NOMO-1 treated with dmso at 0.1 percent for 144 hours (cell line): ENCODE results near the gene NUDC.

Experiments
- DNase-seq: peaks from one replicate; lab custom pipeline; 2025; ENCODE audit not compliant: unreplicated experiment; lab: John Stamatoyannopoulos, UW

NUDC gene

GRCh38 chr1:26950602-26951001 lies 29.1 kb downstream of the NUDC start:
- no peak for DNase-seq

- DNase-seq: no peak
Observed at GRCh38 chr1:26951216-26951615, 29.7 kb downstream of the NUDC start.

DNA sequence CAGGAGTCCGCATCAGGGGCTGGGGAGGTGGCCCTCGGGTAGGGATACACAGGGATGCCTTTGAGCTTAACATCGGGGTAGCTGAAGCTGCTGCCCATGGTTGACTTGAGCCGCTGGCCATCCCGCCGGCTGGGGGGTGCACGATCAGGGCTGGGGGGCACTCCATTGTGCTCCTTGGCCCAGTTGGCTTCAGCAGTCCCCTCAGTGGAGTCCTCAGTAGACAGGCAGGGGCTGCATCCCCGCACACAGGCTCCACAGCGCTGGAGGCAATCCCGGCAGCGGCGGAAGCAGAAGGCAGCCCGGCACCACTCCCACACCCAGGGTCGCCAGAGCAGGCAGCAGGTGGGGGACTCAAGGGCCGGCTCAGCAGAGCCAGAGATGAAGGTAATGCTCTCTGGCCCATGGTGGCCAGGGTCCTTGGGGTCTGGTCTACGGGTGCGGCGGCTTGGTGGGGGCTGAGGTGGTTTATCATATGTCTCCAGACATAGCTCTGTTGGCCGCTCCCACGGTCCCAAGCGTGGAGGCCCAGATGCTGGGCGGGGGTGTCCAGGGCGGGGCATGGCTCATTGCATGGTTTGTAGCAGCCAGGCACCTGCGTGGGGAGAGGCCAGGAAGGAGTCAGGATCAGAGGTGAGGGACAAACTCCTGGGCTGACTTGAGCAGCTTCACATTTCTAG lies 30.4 kb downstream of the NUDC start:
- no peak for DNase-seq

GRCh38 chr1:26953374-26953773 lies 31.8 kb downstream of the NUDC start:
- no peak for DNase-seq

DNA sequence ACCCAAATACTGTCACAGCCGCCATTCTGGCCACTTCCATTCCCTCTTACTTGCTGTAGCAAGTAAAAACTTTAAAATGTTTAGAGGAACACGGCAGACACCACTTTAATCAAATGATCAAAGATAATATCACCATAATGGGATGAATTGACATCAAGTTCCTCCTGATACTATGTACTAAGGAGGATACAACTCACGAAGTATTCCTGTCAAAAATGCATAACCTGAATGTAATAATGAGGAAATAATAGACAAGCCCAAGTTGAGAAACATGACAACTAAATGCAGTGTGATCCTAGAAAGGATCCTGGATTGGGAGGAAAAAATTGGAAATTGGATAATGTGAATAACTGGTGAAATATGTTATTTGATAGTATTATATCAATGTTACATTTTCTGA lies 34.8 kb downstream of the NUDC start:
- no peak for DNase-seq

- no peak for DNase-seq
Observed at GRCh38 chr1:26957306-26957705, 35.8 kb downstream of the NUDC start.

- no peak for DNase-seq
Observed at GRCh38 chr1:26959270-26959669, 37.7 kb downstream of the NUDC start.

DNA sequence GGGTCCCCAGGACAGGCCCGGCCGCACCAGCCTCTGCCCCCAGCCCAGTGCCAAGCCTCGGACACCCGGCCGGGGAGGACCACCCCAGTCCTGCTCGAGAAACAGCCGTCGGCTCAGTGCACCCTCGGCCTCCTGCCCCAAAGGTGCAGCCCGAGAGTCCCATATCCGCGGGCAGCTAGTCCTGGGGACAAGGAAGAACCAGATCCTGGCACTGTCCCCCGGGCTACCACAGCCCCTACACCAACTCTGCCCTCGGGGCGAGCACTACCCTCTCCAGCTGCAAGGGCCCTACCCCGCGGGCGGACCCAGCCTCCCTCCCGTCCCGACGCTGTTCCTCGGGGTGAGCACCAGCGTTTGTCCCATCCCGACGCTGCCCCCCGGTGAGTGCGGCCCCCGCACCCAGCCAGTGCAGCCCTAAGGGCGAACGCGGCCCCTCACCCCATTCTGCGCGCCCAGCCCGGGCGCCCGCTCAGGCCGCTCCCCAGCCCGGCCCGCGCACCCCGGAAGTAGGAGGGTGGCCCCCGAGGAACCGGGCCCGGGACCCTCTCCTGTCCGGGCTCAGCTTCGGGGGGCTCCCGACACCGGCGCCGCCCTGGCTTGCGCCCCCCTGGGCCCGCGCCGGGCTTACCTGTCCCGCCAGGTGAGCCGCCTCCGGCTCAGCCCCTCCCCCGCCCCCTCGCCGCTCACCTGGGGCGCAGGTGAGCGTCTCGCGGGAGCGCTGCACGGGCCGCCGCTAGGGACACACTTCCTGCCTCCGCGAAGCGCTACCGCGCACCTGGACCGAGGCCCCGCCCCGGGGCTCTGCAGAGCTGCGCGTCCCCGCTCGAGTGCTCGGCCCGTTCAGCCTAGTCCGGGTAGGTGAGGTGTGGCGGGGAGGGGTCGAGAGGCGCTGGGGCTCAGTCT lies 38.4 kb downstream of the NUDC start, which contains the start of gene KDF1:
Gene KDF1, minus strand, starts transcription at position 747 of the 903 bp plus-strand sequence. CDS start 8,088 bp downstream, outside the sequence.
- DNase-seq: no peak

GRCh38 chr1:26960625-26960966 lies 39.1 kb downstream of the NUDC start:
- no peak for DNase-seq

- DNase-seq: no peak
Observed at GRCh38 chr1:26961826-26962225, 40.3 kb downstream of the NUDC start.

- DNase-seq: no peak
Observed at GRCh38 chr1:26965213-26965612, 43.7 kb downstream of the NUDC start.

DNA sequence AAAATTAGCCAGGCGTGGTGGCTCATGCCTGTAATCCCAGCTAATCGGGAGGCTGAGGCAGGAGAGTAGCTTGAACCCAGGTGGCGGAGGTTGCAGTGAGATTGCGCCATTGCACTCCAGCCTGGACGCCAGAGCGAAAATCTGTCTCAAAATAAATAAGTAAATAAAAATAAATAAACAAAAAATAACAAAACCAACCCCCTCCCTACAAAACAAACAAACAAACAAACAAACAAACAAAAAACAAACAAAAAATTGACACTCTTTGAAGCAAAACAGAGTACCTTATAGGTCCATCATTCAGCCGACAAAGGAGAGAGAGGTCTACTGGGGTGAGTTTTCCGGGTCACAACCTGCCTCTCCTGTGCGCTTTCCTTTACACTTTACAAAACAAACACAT lies 44.1 kb downstream of the NUDC start:
- no peak for DNase-seq

GRCh38 chr1:26970810-26971209 lies 49.3 kb downstream of the NUDC start:
- no peak for DNase-seq

DNA sequence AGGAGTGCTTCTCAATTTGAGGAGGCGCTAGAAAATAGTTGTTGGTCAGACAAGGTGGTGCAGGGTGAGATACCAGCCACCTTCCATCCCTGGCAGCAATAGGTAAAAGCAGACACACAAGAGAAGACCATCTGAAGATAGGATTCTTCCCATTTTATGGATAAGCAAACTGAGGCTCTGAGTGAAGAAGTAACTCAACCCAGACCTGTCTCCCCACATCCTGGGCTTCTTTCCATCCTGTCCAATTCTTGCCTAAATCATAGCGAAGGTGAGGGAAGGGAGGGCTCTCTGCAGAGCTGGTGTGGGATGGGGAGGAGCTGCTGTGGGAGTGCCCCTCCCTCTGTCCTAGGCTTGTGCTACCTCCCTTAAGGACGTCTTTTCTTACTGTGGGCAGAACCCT lies 50.0 kb downstream of the NUDC start:
- DNase-seq: no peak

DNA sequence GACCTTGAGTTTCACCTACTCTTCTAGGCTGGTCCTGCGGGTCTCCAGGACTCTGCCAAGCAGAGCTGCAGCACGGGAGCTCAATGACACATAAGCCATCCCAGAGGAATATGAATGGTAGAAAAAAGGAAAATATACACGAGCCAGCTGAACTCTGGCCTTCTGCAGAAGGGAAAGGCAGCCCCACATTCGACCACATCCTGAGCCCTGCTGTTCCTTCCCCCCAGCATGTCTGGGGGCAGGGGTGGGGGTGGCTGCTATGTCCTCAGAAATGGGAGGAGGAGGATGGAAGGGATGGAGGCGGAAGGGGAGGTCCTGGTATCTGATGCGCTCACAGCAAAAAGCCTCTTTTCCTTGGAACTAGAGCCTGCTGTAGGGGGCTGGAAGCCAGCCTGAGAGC lies 50.8 kb downstream of the NUDC start:
- no peak for DNase-seq

DNA sequence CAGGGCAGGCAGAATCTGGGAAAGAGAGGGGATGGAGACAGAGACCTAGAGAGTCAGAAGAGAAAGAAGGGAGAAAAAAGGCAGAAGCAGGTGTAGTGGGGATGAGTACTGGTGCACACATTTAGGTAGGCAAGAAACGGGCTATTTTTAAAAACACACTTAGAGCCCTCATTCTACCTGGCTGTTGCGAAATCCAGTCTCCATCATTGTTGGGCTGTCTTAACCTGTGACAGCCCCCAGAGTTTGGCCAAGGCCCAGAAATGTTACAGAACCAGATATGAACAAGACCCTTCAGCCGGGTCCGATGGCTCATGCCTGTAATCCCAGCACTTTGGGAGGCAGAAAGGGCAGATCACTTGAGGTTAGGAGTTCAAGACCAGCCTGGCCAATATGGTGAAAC lies 51.3 kb downstream of the NUDC start:
- DNase-seq: no peak

DNA sequence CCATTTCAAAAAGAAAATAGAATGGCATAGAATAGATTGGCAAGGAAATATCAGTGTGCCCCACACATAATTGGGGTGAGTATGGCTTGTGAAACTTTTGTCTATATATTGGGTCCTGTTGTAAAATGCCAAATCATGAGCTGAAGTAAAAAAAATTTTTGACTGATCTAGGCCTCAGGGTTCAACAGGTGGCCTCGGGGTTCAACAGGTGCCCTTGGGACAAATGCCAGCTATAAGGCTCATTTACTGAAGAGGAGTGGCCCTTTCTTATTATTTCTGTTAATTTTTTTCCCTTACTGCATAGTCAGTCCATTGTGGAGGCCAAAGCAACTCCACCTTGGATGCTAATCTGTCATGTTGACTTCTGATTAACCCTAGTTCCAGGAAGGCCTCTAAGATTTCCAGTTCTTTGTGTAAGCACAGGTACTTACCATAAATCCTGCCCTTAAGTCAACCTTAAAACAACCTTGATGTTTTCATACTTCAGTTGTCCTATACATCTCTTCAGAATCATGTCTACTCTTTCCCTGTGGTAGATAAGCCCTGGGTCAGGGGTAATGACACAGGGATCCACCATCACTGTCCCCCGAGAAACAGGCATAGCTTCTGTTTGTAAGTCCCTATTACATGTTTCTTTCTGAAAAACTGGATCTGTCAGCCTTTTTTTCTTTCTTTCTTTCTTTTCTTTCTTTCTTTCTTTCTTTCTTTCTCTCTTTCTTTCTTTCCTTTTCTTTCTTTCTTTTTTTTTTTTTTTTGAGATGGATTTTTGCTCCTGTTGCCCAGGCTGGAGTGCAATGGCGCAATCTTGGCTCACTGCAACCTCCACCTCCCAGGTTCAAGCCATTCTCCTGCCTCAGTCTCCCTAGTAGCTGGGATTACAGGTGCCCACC lies 55.3 kb downstream of the NUDC start:
- no peak for DNase-seq

- no peak for DNase-seq
Observed at GRCh38 chr1:26978901-26979300, 57.4 kb downstream of the NUDC start.

DNA sequence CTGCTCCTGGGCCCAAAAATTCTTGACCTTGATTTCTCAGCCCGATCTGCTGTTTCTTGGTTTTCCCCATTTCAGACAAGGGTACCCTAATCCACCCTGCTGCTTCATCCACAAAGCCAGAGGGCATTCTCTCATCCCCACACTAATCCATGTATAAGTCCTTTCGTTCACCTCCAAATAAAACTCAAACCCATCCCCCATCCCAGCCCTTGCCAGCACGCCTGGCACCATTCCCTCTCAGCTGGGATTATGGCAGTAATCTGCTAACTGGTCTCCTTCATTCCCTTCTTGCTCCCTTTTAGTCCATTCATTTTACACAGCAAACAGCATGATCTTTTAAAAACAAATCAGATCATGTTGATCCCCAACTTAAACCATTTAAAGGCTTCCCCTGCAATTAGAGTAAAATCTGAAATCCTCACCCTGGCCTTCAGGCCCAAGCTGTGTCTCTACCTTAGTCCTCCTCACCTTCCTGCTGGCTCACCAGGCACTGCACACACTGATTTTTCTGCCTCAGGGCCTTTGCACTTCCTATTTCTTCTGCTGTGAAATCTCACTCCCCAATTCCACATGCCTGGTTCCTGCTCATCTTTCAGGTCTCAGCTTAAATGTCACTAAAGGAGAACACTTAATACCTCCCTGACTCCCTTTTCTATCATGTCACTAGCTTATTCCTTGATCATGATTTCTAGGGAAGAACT lies 59.8 kb downstream of the NUDC start:
- no peak for DNase-seq

DNA sequence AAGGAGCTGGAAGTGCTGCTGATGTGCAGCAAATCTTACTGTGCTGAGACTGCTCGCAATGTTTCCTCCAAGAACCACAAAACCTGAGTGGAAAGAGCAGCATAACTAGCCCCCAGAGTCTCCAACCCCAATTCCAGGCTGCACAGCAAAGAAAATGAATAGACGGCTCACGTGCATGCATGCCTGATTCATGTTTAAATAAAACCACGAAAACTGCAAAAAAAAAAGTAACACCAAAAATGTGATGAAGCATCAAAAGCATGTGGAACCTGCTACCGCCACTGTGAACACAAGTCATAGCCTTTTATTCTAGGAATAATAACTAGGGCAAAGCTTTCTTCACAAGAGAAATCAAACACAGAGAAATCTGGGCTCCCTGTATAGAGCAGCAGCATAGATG lies 62.3 kb downstream of the NUDC start:
- no peak for DNase-seq

GRCh38 chr1:26984291-26984690 lies 62.7 kb downstream of the NUDC start:
- no peak for DNase-seq
